Measurements from ENCODE around the gene TTLL7. TPM values are rescaled to one million over a fixed set of nuclear protein-coding genes. Genes with fewer than 3 reads are reported as not detected.

TTLL7 gene
- total and polyA plus RNA-seq, 10 donors = 0.59 to 4.8 (median 3.0) TPM

DNA sequence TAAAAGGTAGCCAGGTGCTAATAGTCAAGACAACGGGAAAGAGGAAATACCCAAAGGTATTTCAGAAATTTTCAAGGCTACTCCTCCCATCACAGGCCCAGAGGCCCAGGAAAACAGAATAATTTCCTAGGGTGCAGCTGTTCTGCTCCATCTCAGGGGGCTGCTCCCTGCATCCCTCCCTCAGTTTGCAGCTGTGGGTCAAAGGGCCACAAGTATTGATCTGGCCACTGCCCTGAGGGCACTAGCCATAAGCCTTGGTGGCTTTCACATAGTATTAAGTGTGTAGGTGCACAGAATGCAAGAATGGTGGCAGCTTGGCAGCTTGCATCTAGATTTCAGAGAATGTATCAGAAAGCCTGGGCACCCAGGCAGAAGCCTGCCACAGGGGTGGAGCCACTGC lies 179.5 kb downstream of the TTLL7 start:
- TF ChIP-seq, protein P1, sequence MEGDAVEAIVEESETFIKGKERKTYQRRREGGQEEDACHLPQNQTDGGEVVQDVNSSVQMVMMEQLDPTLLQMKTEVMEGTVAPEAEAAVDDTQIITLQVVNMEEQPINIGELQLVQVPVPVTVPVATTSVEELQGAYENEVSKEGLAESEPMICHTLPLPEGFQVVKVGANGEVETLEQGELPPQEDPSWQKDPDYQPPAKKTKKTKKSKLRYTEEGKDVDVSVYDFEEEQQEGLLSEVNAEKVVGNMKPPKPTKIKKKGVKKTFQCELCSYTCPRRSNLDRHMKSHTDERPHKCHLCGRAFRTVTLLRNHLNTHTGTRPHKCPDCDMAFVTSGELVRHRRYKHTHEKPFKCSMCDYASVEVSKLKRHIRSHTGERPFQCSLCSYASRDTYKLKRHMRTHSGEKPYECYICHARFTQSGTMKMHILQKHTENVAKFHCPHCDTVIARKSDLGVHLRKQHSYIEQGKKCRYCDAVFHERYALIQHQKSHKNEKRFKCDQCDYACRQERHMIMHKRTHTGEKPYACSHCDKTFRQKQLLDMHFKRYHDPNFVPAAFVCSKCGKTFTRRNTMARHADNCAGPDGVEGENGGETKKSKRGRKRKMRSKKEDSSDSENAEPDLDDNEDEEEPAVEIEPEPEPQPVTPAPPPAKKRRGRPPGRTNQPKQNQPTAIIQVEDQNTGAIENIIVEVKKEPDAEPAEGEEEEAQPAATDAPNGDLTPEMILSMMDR (IDR thresholded peaks at IDR 0.05 in 8 of 11, conservative IDR thresholded peaks at IDR 0.05 in 3 of 11) = no peak
- TF ChIP-seq POLR2A (IDR thresholded peaks at IDR 0.05) (no peak), POLR2AphosphoS5 (IDR thresholded peaks at IDR 0.05) (no peak)
- intact Hi-C loops (cut with DNase I; ENCODE audit: low total_unique reads) = no loop called here

DNA sequence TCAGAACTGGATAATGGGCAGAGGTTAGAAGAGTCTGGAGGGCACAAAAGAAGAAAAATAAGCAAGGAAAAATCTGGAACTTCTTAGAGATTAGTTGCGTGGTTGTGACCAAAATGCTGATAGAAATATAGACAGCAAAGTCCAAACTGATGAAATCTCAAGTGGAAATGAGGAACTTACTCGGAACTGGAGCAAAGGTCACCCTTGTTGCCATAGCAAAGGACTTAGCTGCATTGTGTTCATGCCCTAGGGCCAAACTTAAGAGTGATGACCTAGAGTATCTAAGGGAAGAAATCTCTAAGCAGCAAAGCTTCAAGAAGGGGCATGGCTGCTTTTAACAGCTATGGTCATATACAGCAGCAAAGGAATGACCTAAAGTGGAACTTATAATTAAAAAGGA lies 180.0 kb downstream of the TTLL7 start:
- 34 to 60% (median 44%) methylated on average over 2 of the region's 2 CpGs for WGBS, 5 donors
- Histone ChIP-seq H3K27me3 (replicated peaks in 1 of 7) (no peaks in the 10 kb centered on the region), H3K36me3 (no peaks in the 10 kb centered on the region), H3K27ac (peak overlapping the region in 4 of 8 donors; percentile 30 to 77 (median 41)), H3K4me3 (no peak overlapping the region), H3K4me1 (peaks cover 0 to 8% (median 0%) of the 10 kb centered on the region in 6 donors), H3K9me3 (peaks cover 0 to 9% (median 0%) of the 10 kb centered on the region in 8 donors)
- no peak for DNase-seq
- no peak for TF ChIP-seq POLR2A (IDR thresholded peaks at IDR 0.05)
- intact Hi-C loops (cut with DNase I; ENCODE audit: low total_unique reads) = no loop called here

More for the DNA sequence above, 179.5 kb downstream of the TTLL7 start:
- peaks cover 0 to 9% (median 0%) of the 10 kb centered on the region in 8 donors for H3K9me3 ChIP-seq
- peaks cover 0 to 8% (median 0%) of the 10 kb centered on the region in 6 donors for H3K4me1 ChIP-seq
- peak overlapping the region in 4 of 8 donors; percentile 30 to 77 (median 38) for H3K27ac ChIP-seq
- WGBS, 5 donors = 66 to 84% (median 72%) methylated on average over 1 of the region's 1 CpG
- no peaks in the 10 kb centered on the region for H3K27me3 ChIP-seq (replicated peaks in 1 of 7)
- DNase-seq = no peak
- no peaks in the 10 kb centered on the region for H3K36me3 ChIP-seq
- H3K4me3 ChIP-seq = no peak overlapping the region

DNA sequence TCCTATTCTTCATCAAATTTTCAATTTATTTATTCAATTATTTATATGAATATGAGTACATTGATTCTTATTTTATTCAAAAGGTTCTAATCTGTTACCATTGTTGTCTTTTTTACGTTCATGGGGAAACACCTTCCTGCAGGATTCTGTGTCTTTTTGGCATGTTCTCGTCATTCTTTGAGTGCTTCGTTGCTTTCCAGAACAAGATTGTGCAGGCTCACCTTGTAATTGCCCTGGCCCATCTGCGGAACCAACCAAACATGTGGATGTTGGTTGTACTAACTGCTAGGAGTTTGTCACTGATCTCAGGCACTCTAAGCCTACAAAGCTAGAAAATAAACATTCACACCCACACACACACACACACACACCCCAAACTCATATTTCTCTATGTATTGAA lies 182.1 kb downstream of the TTLL7 start:
- no peak overlapping the region for H3K27ac ChIP-seq
- H3K4me1 ChIP-seq = peaks cover 0 to 8% (median 0%) of the 10 kb centered on the region in 6 donors
- no peak for DNase-seq
- intact Hi-C loops (cut with DNase I; ENCODE audit: low total_unique reads) = no loop called here
- no peak overlapping the region for H3K4me3 ChIP-seq
- no peaks in the 10 kb centered on the region for H3K27me3 ChIP-seq (replicated peaks in 1 of 7)
- H3K9me3 ChIP-seq = peaks cover 0 to 9% (median 0%) of the 10 kb centered on the region in 8 donors
- TF ChIP-seq POLR2AphosphoS5 (IDR thresholded peaks at IDR 0.05) (no peak), POLR2A (IDR thresholded peaks at IDR 0.05) (no peak)
- TF ChIP-seq, protein P1 (IDR thresholded peaks at IDR 0.05 in 8 of 11, conservative IDR thresholded peaks at IDR 0.05 in 3 of 11) = no peak
- WGBS, 5 donors = 88 to 95% (median 91%) methylated on average over 4 of the region's 4 CpGs
- no peaks in the 10 kb centered on the region for H3K36me3 ChIP-seq

DNA sequence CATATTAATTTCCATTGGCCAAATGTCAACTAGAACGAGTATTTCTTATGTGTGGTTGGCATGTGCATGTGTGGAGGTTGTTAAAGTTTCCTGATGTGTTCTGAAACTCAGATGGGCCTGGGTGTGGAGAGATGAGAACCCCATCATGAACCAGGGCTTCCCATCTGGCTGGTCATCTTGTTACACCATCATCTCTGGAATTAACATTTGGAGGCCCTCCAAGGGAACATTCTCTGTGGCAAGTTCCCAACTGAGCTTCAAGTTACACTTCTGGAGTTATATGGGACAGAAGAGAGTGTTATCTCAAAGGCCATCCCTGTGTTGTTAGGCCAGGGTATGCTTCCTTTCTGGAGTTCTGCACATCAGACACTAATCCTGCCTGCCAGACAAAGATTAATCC lies 183.6 kb downstream of the TTLL7 start:
- 51 to 81% (median 63%) methylated on average over 1 of the region's 1 CpG for WGBS, 5 donors
- H3K36me3 ChIP-seq = no peaks in the 10 kb centered on the region
- no peak overlapping the region for H3K27ac ChIP-seq
- DNase-seq = no peak
- H3K27me3 ChIP-seq (replicated peaks in 1 of 7) = no peaks in the 10 kb centered on the region
- TF ChIP-seq POLR2A (IDR thresholded peaks at IDR 0.05) (no peak), POLR2AphosphoS5 (IDR thresholded peaks at IDR 0.05) (no peak)
- TF ChIP-seq, protein P1 (IDR thresholded peaks at IDR 0.05 in 8 of 11, conservative IDR thresholded peaks at IDR 0.05 in 3 of 11) = no peak
- H3K4me1 ChIP-seq = peaks cover 0 to 8% (median 0%) of the 10 kb centered on the region in 6 donors
- H3K4me3 ChIP-seq = no peak overlapping the region
- intact Hi-C loops (cut with DNase I; ENCODE audit: low total_unique reads) = no loop called here
- peaks cover 0 to 9% (median 0%) of the 10 kb centered on the region in 8 donors for H3K9me3 ChIP-seq

Other genes starting within 250 kb of the TTLL7 start
- gene PRKACB, start 145.1 kb upstream of the TTLL7 start, total RNA-seq = 10 to 100 TPM; 55.6 to 93.0 (median 73.4) TPM
- 10 to 100 TPM; 21.0 to 32.5 (median 31.0) TPM for gene PRKACB, start 145.1 kb upstream of the TTLL7 start, polyA plus RNA-seq